H1 (cell line): Measurements from ENCODE around the gene SUDS3.

Experiments
- CTCF ChIP-seq, 3 experiments: IDR thresholded peaks; 1 replicate in 2 of 3; 2 replicates in 1 of 3; pipeline versions ENCODE4 v1.5.1 to v1.6.1; 2011; ENCODE audit warnings: low read length in 3 of 3, mild to moderate bottlenecking in 3 of 3, inconsistent platforms in 2 of 3, low read depth in 1 of 3, moderate library complexity in 1 of 3; ENCODE audit not compliant: insufficient read depth in 1 of 3; ENCODE audit errors: control extremely low read depth in 1 of 3
- JUND ChIP-seq: IDR thresholded peaks from 2 replicates; pipeline ENCODE4 v1.6.1; 2011; ENCODE audit warnings: mild to moderate bottlenecking, improper control_type of control experiment, low read length

GRCh38 chr12:118436986-118437385 is 60.6 kb downstream of the SUDS3 start:
- no peak for TF ChIP-seq CTCF (IDR thresholded peaks at IDR 0.05; ENCODE audit: control extremely low read depth in 1 of 3, insufficient read depth in 1 of 3, low read depth in 1 of 3, low read length in 3 of 3)
- no peak for TF ChIP-seq JUND
